Pancreas (tissue), 10 donors: ENCODE measurements around the gene FAM90A1. TPM values are rescaled to one million over a fixed set of nuclear protein-coding genes. Genes with fewer than 3 reads are reported as not detected.
A peak's percentile ranks its signal among the peaks of the same experiment; 100 is the strongest.
"Not testable (repeated sequence)": the region's sequence is repeated elsewhere in the genome, so short reads cannot be mapped to it uniquely, and the experiment has no call there.

Experiments used
- ATAC-seq, 4 donors: fragments of 200-7000 bp; cut with Tn5 transposase; one replicate each; pipeline versions ENCODE4 v1.8.0 to v1.9.1; 2020; ENCODE audit warnings: mild to moderate bottlenecking in 4 of 4, moderate library complexity in 4 of 4
- DNase-seq, 6 donors: peaks; one replicate each; pipeline ENCODE4 v3.0.0-alpha.2; 2020
- FAIRE-seq: peaks from 2 replicates; lab custom pipeline; 2012; peaks lifted over from hg19 to GRCh38; lab: Jason Lieb, UNC
- H3K27ac ChIP-seq, 4 donors: fragments of 200-600 bp; sonication (generic); 1 replicate in 3 of 4; 2 replicates in 1 of 4; pipeline versions ENCODE4 v1.5.0 to v1.8.0; 2020
- H3K27me3 ChIP-seq, 4 donors: fragments of 200-600 bp; one replicate each; pipeline ENCODE4 v1.8.0; 2021
- H3K36me3 ChIP-seq, 3 donors: fragments of 200-600 bp; sonication (generic) in 1 of 3; one replicate each; pipeline versions ENCODE4 v1.5.0 to v1.8.0; 2020 to 2021
- H3K4me1 ChIP-seq, 3 donors: fragments of 200-600 bp; one replicate each; pipeline ENCODE4 v1.8.0; 2021
- H3K4me3 ChIP-seq, 4 donors: fragments of 200-600 bp; sonication (generic) in 2 of 4; one replicate each; pipeline versions ENCODE4 v1.5.0 to v1.8.0; 2020 to 2021
- H3K9me3 ChIP-seq, 4 donors: fragments of 200-600 bp; one replicate each; pipeline ENCODE4 v1.8.0; 2021
- WGBS, 2 donors: extraction: QIAGEN DNeasy Blood & Tissue Kit; methylation state at CpG; one replicate each; pipeline ENCODE4 v1.1.7; 2013; 5-methylcytosine and 5-hydroxymethylcytosine counted together
- intact Hi-C, 3 donors: fragments of 100-400 bp; cut with DNase I; formaldehyde crosslinking; loops; one replicate each; pipeline versions ENCODE4 v1.11.1 to v1.14.2; 2022
- polyA plus RNA-seq, 2 donors: library from polyadenylated mRNA; stranded (reverse); fragments of 200-250 nt; gene quantifications; one replicate each; pipeline ENCODE4 v1.2.3, GENCODE V29; 2013
- total RNA-seq, 6 donors: library from RNA; stranded (reverse); fragmentation: NEBNext Ultra II Directional in 4 of 6; extraction: Animal tissue kit (Norgen Biotek cat#: 25700) in 4 of 6; gene quantifications; one replicate each; pipeline versions ENCODE4 v1.2.1 to v1.2.4, GENCODE V29; 2021 to 2023
- TF ChIP-seq, protein P1 (sequence below), 4 donors: fragments of 200-600 bp; sonication (generic) in 3 of 4; IDR thresholded peaks; one replicate each; pipeline versions ENCODE4 v1.5.0 to v1.8.0; 2021; ENCODE audit warnings: antibody characterized with exemption in 4 of 4
- donor health status: healthy with polysubstance abuse.
- donor health status: DM: no; HTN: no; CAD: no; lungs with moderate emphysema.
- donor health status: DM: no; HTN: no; CAD: no.
- donor health status: control.
- donor health status: control.
- donor health status: Bipolar disorder and iron deficiency.
- donor health status: DM: yes; HTN: yes; CAD: no.
- donor health status: DM: no; HTN: no; CAD: no.
- donor health status: DM: no; HTN: no; CAD: no.
- donor health status: DM: yes; HTN: yes; CAD: no.

Gene FAM90A1
- total and polyA plus RNA-seq, 8 donors, result 0.35 to 1.6 (median 1.0) TPM

DNA sequence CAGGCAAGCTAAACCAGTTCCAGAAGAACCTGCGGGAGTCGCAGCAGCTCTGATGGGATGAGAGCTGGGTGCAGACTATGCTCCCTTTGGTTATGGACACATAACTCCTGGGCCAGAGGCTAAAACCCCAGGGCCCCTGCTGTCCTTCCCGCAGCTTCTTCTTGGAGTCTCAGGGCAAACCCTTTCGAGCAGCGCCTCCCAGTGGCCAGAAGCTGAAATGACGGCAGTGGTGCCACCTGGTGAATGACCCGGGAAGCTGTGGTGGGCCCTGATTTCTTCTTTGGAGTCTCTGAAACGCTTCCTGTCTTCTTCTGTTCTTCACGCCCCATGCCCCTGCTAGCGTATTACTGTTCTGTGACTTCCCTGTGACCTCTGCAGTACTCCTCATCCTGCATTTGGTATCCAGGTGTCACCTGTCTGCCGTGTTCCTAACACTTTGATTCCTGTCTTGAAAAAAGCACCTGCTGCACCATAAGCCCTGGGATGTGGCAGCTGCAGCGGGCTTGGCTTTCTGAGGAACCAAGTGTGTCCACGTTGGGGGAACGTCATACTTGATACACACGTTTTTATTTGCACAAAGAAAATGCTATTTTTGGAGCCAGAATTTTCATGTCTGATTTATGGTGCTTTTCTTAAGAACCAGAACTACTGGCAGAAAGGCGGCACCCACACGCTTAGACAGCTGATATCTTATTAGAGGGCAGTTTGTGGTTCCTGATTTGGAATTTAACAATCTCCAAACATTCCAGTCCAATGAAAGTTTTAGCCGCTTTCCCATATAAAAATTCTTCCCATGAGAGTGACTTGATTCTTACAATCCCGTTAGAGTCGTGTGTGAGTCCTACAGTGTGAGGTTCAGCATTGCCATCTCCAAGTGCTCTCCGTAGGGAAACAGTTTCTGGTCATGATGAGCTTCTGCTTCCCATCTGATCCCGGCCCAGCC, 4.5 kb upstream of the FAM90A1 start:
- H3K36me3 ChIP-seq, H3K27me3 ChIP-seq, ATAC-seq, H3K9me3 ChIP-seq, H3K4me1 ChIP-seq, H3K27ac ChIP-seq, H3K4me3 ChIP-seq, FAIRE-seq: not testable (repeated sequence)
- WGBS, 2 donors, result 28 to 33% methylated on average over 22 of the region's 22 CpGs
- intact Hi-C loops, result loop anchor here in 2 of 3 donors (5.0 to 10.0 kb wide), 2 partner anchors 125 to 127 kb away; no protein-coding TSS in a partner anchor
- peak in 4 of 6 donors; percentile 44 to 86 (median 78) for DNase-seq
- TF ChIP-seq, protein P1, sequence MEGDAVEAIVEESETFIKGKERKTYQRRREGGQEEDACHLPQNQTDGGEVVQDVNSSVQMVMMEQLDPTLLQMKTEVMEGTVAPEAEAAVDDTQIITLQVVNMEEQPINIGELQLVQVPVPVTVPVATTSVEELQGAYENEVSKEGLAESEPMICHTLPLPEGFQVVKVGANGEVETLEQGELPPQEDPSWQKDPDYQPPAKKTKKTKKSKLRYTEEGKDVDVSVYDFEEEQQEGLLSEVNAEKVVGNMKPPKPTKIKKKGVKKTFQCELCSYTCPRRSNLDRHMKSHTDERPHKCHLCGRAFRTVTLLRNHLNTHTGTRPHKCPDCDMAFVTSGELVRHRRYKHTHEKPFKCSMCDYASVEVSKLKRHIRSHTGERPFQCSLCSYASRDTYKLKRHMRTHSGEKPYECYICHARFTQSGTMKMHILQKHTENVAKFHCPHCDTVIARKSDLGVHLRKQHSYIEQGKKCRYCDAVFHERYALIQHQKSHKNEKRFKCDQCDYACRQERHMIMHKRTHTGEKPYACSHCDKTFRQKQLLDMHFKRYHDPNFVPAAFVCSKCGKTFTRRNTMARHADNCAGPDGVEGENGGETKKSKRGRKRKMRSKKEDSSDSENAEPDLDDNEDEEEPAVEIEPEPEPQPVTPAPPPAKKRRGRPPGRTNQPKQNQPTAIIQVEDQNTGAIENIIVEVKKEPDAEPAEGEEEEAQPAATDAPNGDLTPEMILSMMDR (IDR thresholded peaks at IDR 0.05), result peak; percentile 56 to 85 (median 74)

DNA sequence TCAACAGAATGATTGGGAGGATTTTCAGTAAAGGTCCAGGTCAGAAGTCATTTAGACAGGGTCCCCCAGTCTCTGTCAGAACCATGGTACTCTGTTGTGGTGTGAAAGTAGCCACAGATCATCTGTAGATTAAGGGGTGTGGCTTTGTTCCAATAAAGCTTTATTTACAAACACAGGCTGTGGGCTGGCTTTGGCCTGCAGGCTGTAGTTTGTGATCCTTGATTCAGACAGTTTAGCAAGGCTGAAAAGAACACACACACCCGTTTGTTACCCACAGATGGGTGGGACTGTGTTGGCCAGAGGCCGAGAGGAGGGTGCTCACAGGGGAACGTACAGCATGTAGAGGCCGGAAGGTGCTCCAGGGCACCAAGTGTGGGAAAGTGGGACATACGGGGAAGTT, 3.6 kb upstream of the FAM90A1 start:
- 37 to 70% methylated on average over 4 to 5 of the region's 5 CpGs for WGBS, 2 donors
- not testable (repeated sequence) for H3K9me3 ChIP-seq, ATAC-seq, H3K27ac ChIP-seq, H3K27me3 ChIP-seq, FAIRE-seq, H3K4me3 ChIP-seq, H3K4me1 ChIP-seq, H3K36me3 ChIP-seq, DNase-seq
- intact Hi-C loops, result loop anchor here in 2 of 3 donors (5.0 to 10.0 kb wide), 2 partner anchors 124 to 126 kb away; no protein-coding TSS in a partner anchor

DNA sequence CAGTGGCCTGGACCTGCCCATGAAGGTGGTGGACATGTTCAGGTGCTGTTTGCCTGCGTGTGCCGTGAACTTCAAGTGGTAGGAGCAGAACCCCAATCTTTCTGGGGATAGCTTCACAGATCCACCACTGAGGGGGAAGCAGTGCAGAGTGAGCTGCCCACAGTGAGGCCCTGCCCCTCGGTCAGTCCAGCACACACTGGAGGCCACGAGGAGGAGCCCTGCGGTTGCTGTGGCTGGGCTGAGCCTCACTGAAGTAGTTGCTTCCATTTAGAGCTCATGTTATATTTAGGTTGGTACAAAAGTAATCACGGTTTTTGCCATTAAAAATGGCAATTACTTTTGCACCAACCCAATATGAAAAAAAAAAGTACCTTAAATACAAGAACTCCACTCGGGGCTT, 2.1 kb upstream of the FAM90A1 start:
- DNase-seq, H3K4me3 ChIP-seq, ATAC-seq, H3K27me3 ChIP-seq, H3K9me3 ChIP-seq, H3K27ac ChIP-seq, intact Hi-C loops, H3K36me3 ChIP-seq, H3K4me1 ChIP-seq, FAIRE-seq: not testable (repeated sequence)
- WGBS, 2 donors, result 40 to 72% methylated on average over 7 of the region's 7 CpGs

DNA sequence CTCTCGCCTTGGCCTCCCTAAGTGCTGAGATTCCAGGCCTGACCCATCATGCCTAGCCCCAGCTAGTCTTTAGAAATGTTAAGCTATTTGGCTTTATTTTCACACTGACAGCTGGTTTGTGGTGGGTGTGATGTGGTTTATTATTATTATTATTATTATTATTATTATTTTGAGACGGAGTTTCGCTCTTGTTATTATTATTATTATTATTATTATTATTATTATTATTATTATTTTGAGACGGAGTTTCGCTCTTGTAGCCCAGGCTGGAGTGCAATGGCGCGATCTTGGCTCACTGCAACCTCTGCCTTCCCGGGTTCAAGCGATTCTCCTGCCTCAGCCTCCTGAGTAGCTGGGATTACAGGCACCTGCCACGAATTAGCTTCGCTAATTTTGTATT, 1.2 kb upstream of the FAM90A1 start:
- WGBS, 2 donors, result 84 to 88% methylated on average over 10 to 11 of the region's 11 CpGs
- intact Hi-C loops, H3K27ac ChIP-seq, DNase-seq, H3K4me1 ChIP-seq, H3K36me3 ChIP-seq, H3K27me3 ChIP-seq, ATAC-seq, H3K4me3 ChIP-seq, FAIRE-seq, H3K9me3 ChIP-seq: not testable (repeated sequence)

DNA sequence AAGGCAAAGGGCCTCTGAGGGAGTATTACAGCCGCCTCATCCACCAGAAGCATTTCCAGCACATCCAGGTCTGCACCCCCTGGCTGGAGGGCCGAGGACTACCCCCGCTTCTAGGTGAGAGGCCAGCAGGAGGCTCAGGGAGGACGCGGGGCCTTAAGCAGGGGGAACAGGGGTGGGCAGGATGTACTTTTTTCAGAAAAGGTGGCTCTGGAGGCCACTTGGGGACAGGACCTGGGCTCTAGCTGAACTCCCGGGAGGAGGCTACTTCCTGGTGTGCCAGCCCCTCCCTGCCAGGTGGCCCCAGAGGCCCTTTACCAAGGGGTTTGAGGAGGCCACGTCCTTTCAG, 287 bp upstream of the FAM90A1 start:
- WGBS, 2 donors, result 54 to 59% methylated on average over 7 of the region's 7 CpGs
- intact Hi-C loops, H3K36me3 ChIP-seq, DNase-seq, H3K9me3 ChIP-seq, FAIRE-seq, ATAC-seq, H3K4me1 ChIP-seq, H3K27me3 ChIP-seq: not testable (repeated sequence)
- H3K27ac ChIP-seq, result peak overlapping the region in 3 of 4 donors; percentile 36 to 72 (median 70)
- peak overlapping the region in 3 of 4 donors; percentile 10 to 41 (median 38) for H3K4me3 ChIP-seq

DNA sequence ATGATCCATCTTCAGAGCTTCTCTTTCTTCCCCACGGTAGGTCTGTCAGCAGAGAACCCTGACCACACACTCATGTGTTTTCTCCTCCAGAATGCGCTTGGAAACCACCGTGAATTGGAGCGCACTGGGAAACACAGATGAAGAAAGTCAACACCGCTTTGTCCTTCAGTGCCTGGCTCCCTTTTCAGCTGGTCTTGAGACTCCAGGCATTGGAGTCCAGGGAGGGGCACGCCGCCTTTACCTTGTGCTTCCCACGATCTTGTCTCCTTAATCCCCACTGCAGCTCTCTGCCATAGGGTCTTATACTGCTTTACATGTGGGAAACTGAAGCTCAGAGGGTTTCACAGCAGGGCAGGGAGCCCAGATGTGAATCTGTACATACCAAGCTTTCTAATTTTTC, 1.1 kb downstream of the FAM90A1 start:
- H3K36me3 ChIP-seq, result no peaks in the 10 kb centered on the region
- TF ChIP-seq, protein P1 (IDR thresholded peaks at IDR 0.05), result no peak
- intact Hi-C loops, result no loop called here
- H3K4me3 ChIP-seq, result no peak overlapping the region
- FAIRE-seq (no peak), ATAC-seq (no peak), DNase-seq (peak in 1 of 6 donors; percentile 7)
- H3K27ac ChIP-seq, result no peak overlapping the region
- no peaks in the 10 kb centered on the region for H3K4me1 ChIP-seq
- H3K9me3 ChIP-seq, result no peaks in the 10 kb centered on the region
- H3K27me3 ChIP-seq, result no peaks in the 10 kb centered on the region
- 85 to 92% methylated on average over 8 of the region's 8 CpGs for WGBS, 2 donors

DNA sequence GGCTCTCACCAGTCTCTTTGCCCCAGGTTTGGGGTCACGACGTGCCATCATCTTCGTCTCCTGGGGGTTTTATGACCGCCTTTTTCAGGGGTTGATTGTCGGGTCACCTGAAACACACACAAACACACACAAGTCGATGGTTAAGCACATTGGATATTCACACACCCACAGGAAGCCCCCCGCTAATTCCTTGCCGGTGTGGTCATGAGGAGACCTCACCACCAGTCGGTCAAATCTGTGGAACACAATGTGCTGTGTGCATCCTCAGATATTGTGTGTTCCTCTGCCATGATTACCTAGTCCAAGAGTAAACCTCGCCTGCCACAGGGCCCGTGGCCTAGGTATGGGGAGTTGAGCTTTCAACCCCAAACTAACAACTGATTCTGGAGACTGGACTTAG, 2.6 kb downstream of the FAM90A1 start:
- H3K4me1 ChIP-seq, intact Hi-C loops, H3K27ac ChIP-seq, ATAC-seq, H3K27me3 ChIP-seq, H3K4me3 ChIP-seq, H3K9me3 ChIP-seq, DNase-seq, H3K36me3 ChIP-seq, FAIRE-seq: not testable (repeated sequence)
- WGBS, 2 donors, result 95 to 96% methylated on average over 11 of the region's 11 CpGs

DNA sequence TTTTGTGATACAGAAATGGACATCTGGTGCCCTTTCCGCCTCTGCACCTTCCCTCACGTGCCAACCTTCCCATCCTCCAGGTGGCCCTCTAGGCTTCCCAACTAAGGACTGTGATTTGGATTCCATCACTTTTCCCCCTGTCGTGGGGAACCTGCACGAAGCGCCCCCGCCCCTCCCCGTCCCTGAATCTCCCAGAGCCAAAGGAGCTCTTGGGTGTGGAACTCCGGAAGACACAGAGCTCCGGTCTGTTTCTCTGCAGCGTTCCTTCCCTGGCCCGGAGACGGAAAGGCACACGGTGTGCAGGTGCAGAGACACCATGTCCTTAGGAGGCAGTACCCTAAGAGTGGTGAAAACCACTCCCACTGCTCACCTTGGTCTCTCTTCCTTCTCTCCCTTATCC, 3.8 kb downstream of the FAM90A1 start:
- ATAC-seq, FAIRE-seq, H3K4me3 ChIP-seq, H3K9me3 ChIP-seq, H3K36me3 ChIP-seq, H3K27me3 ChIP-seq, H3K4me1 ChIP-seq, H3K27ac ChIP-seq, DNase-seq, intact Hi-C loops: not testable (repeated sequence)
- WGBS, 2 donors, result 79 to 81% methylated on average over 11 to 13 of the region's 13 CpGs

DNA sequence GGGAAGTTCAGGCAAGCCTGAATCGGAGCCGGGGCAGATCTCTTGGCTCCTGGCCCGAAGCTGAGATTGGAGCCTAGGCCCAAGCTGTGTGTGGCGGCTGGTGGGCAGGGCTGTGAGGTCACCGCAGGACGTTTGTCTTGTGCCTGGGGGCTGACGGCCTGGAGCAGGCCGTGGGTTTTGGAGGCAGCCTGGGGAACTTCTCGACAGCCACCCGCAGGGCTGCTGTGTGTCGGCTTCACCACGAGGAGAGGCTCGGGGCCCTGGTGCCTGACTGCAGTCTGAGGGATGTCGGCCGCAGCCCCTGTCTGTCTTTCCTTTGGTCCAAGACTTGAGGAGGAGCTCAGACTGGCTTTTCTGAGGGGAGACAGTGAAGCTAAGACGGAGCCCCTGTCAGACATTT, 5.1 kb downstream of the FAM90A1 start:
- H3K27me3 ChIP-seq, H3K4me3 ChIP-seq, ATAC-seq, DNase-seq, intact Hi-C loops, H3K9me3 ChIP-seq, FAIRE-seq, H3K27ac ChIP-seq, H3K36me3 ChIP-seq: not testable (repeated sequence)
- H3K4me1 ChIP-seq, result peaks cover 0 to 11% (median 0%) of the 10 kb centered on the region in 3 donors
- WGBS, 2 donors, result 90 to 91% methylated on average over 16 of the region's 16 CpGs

DNA sequence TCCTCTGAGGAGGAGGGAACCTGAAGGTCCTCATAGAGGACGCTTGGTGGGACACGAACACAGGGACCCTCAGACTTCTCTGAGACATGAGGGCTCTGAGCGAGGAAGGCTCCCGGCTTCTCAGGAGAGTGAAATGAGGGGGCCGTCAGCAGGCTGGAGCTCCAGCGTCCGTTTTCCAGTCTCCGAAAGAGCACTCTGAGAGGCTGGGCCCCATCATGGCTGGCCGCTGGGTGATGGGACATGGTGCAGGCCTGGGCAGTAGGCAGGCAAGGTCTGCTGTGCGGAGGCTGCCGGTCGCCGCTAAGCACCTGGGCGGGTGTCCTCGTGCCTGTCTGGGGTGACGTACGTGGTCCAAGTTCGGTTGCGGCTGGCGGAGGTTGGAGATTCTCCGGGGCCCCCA, 5.6 kb downstream of the FAM90A1 start:
- DNase-seq, H3K27me3 ChIP-seq, H3K4me3 ChIP-seq, ATAC-seq, intact Hi-C loops, H3K36me3 ChIP-seq, H3K27ac ChIP-seq, H3K9me3 ChIP-seq, FAIRE-seq: not testable (repeated sequence)
- H3K4me1 ChIP-seq, result peaks cover 0 to 13% (median 0%) of the 10 kb centered on the region in 3 donors
- 92% methylated on average over 21 of the region's 21 CpGs for WGBS, 2 donors
